Neural progenitor cell (in vitro differentiated cells): Measurements from ENCODE around the gene RNU7-1.

Source experiments
- CTCF ChIP-seq: fragments of 200-600 bp; sonication (generic); IDR thresholded peaks from 2 replicates; pipeline ENCODE4 v1.5.1; 2017; ENCODE audit warnings: antibody characterized with exemption, mild to moderate bottlenecking
- EZH2 ChIP-seq: fragments of 200-600 bp; sonication (generic); IDR thresholded peaks from 2 replicates; pipeline ENCODE4 v1.6.1; 2017; ENCODE audit warnings: antibody characterized with exemption, mild to moderate bottlenecking, moderate library complexity
- EZH2phosphoT487 ChIP-seq: fragments of 200-600 bp; sonication (generic); IDR thresholded peaks from 2 replicates; pipeline ENCODE4 v1.6.1; 2017; ENCODE audit warnings: antibody characterized with exemption

- TF ChIP-seq CTCF = no peak
- no peak for TF ChIP-seq EZH2
- no peak for TF ChIP-seq EZH2phosphoT487
Observed at GRCh38 chr12:6905414-6906040, 38.1 kb upstream of the RNU7-1 start.
